Astrocyte (in vitro differentiated cells and primary cell): Measurements from ENCODE around the gene CENPB. TPM values are rescaled to one million over a fixed set of nuclear protein-coding genes. Genes with fewer than 3 reads are reported as not detected.

ENCODE experiments used
- DNase-seq: peaks from one replicate; pipeline ENCODE4 v3.0.0-alpha.2; 2010; ENCODE audit warnings: low read depth
- FAIRE-seq: peaks from 2 replicates; lab custom pipeline; 2011; peaks lifted over from hg19 to GRCh38; lab: Jason Lieb, UNC
- H2AFZ ChIP-seq: 2 replicates; pipeline ENCODE4 v1.6.0; 2012; ENCODE audit warnings: low read depth, low read length, inconsistent platforms
- H3K27ac ChIP-seq: 2 replicates; pipeline ENCODE4 v1.5.1; 2011; ENCODE audit warnings: low read depth, low read length, inconsistent platforms
- H3K27me3 ChIP-seq: 2 replicates; pipeline ENCODE4 v1.6.0; 2011; ENCODE audit warnings: low read length, inconsistent platforms; ENCODE audit not compliant: insufficient read depth
- H3K36me3 ChIP-seq: 2 replicates; pipeline ENCODE4 v1.5.1; 2011; ENCODE audit warnings: low read length, inconsistent platforms; ENCODE audit not compliant: insufficient read depth
- H3K4me1 ChIP-seq: 2 replicates; pipeline ENCODE4 v1.5.1; 2011; ENCODE audit warnings: low read length, inconsistent platforms; ENCODE audit not compliant: insufficient read depth
- H3K4me2 ChIP-seq: 2 replicates; pipeline ENCODE4 v1.6.0; 2012; ENCODE audit warnings: low read length, inconsistent platforms
- H3K4me3 ChIP-seq: 2 replicates; pipeline ENCODE4 v1.5.1; 2011; ENCODE audit warnings: low read depth, mild to moderate bottlenecking, low read length, inconsistent platforms; ENCODE audit not compliant: insufficient read depth
- H3K79me2 ChIP-seq: 2 replicates; pipeline ENCODE4 v1.6.0; 2012; ENCODE audit warnings: mild to moderate bottlenecking, low read length, inconsistent platforms; ENCODE audit not compliant: insufficient read depth
- H3K9ac ChIP-seq: 2 replicates; pipeline ENCODE4 v1.6.0; 2012; ENCODE audit warnings: mild to moderate bottlenecking, low read length, inconsistent platforms
- H3K9me3 ChIP-seq: 2 replicates; pipeline ENCODE4 v1.5.1; 2012; ENCODE audit warnings: low read depth, mild to moderate bottlenecking, low read length, inconsistent platforms; ENCODE audit not compliant: insufficient read depth
- H4K20me1 ChIP-seq: 2 replicates; pipeline ENCODE4 v1.6.0; 2012; ENCODE audit warnings: low read length, inconsistent platforms; ENCODE audit not compliant: insufficient read depth
- H3K27ac Mint-ChIP-seq: one replicate; pipeline ENCODE4 v1.8.0; 2021; ENCODE audit warnings: mild to moderate bottlenecking, mixed read lengths; ENCODE audit not compliant: unreplicated experiment
- H3K27me3 Mint-ChIP-seq: one replicate; pipeline ENCODE4 v1.8.0; 2021; ENCODE audit warnings: low read depth, mixed read lengths; ENCODE audit not compliant: unreplicated experiment
- H3K36me3 Mint-ChIP-seq: one replicate; pipeline ENCODE4 v1.8.0; 2021; ENCODE audit warnings: low read depth, mixed read lengths; ENCODE audit not compliant: unreplicated experiment
- H3K4me1 Mint-ChIP-seq: one replicate; pipeline ENCODE4 v1.8.0; 2021; ENCODE audit warnings: low read depth, mixed read lengths; ENCODE audit not compliant: unreplicated experiment
- H3K4me3 Mint-ChIP-seq: one replicate; pipeline ENCODE4 v1.8.0; 2021; ENCODE audit warnings: mild to moderate bottlenecking, moderate library complexity, mixed read lengths; ENCODE audit not compliant: unreplicated experiment
- H3K9me3 Mint-ChIP-seq: one replicate; pipeline ENCODE4 v1.8.0; 2021; ENCODE audit warnings: mild to moderate bottlenecking, mixed read lengths; ENCODE audit not compliant: unreplicated experiment
- CTCF ChIP-seq: IDR thresholded peaks from 2 replicates; pipeline ENCODE4 v1.5.1; 2011; ENCODE audit warnings: low read depth, mild to moderate bottlenecking, inconsistent platforms, low read length, moderate library complexity; ENCODE audit not compliant: insufficient read depth
- EZH2 ChIP-seq: IDR thresholded peaks from 2 replicates; pipeline ENCODE4 v1.6.1; 2012; ENCODE audit warnings: mild to moderate bottlenecking, low read length, inconsistent platforms; ENCODE audit not compliant: insufficient read depth
- total RNA-seq: library from RNA; stranded (reverse); gene quantifications from 2 replicates; pipeline ENCODE4 v1.2.1, GENCODE V29; 2021

The CENPB gene
- total RNA-seq, 1 donor from 2014 or later = 39.1 TPM

- H3K27ac Mint-ChIP-seq = no peak overlapping the region
- H3K4me1 ChIP-seq = peaks cover 35% of the 10 kb centered on the region
These were observed 19.5 kb downstream of the CENPB start for GRCh38 chr20:3767110-3767426.

GRCh38 chr20:3766422-3767109 is 20.0 kb downstream of the CENPB start:
- Mint-ChIP-seq H3K4me3 (peak overlapping the region; percentile 89), H3K36me3 (no peaks in the 10 kb centered on the region), H3K9me3 (no peaks in the 10 kb centered on the region), H3K4me1 (peaks cover 6% of the 10 kb centered on the region), H3K27ac (no peak overlapping the region), H3K27me3 (peaks cover 2% of the 10 kb centered on the region)
- Histone ChIP-seq H3K36me3 (peaks cover 2% of the 10 kb centered on the region), H3K9ac (peak overlapping the region; percentile 81), H3K27ac (no peak overlapping the region), H4K20me1 (peaks cover 17% of the 10 kb centered on the region), H3K79me2 (peaks cover 41% of the 10 kb centered on the region), H3K9me3 (no peaks in the 10 kb centered on the region), H3K4me1 (peaks cover 35% of the 10 kb centered on the region), H2AFZ (peak overlapping the region; percentile 80), H3K4me2 (peak overlapping the region; percentile 100), H3K4me3 (peak overlapping the region; percentile 67), H3K27me3 (no peaks in the 10 kb centered on the region)
- no peak for TF ChIP-seq EZH2
- TF ChIP-seq CTCF = no peak
- FAIRE-seq (no peak), DNase-seq (no peak)

More at GRCh38 chr20:3767110-3767426, 19.5 kb downstream of the CENPB start:
- H4K20me1 ChIP-seq = peaks cover 17% of the 10 kb centered on the region
- H3K4me3 ChIP-seq = peak overlapping the region; percentile 67
- peak overlapping the region; percentile 100 for H3K4me2 ChIP-seq
- H3K4me3 Mint-ChIP-seq = peak overlapping the region; percentile 89
- H2AFZ ChIP-seq = peak overlapping the region; percentile 80
- no peaks in the 10 kb centered on the region for H3K27me3 ChIP-seq
- peaks cover 6% of the 10 kb centered on the region for H3K4me1 Mint-ChIP-seq
- no peak overlapping the region for H3K27ac ChIP-seq
- H3K36me3 Mint-ChIP-seq = no peaks in the 10 kb centered on the region
- peaks cover 41% of the 10 kb centered on the region for H3K79me2 ChIP-seq
- no peak for DNase-seq
- H3K36me3 ChIP-seq = no peaks in the 10 kb centered on the region
- no peaks in the 10 kb centered on the region for H3K9me3 ChIP-seq
- H3K9me3 Mint-ChIP-seq = no peaks in the 10 kb centered on the region
- no peak for FAIRE-seq
- peak overlapping the region; percentile 81 for H3K9ac ChIP-seq
- peaks cover 2% of the 10 kb centered on the region for H3K27me3 Mint-ChIP-seq
- TF ChIP-seq CTCF = no peak
- no peak for TF ChIP-seq EZH2
